ENCODE data around the gene PSMA6. TPM values are rescaled to one million over a fixed set of nuclear protein-coding genes. Genes with fewer than 3 reads are reported as not detected.
"Not testable (repeated sequence)": the region's sequence is repeated elsewhere in the genome, so short reads cannot be mapped to it uniquely, and the experiment has no call there.

The PSMA6 gene
- 501 and 522 TPM in 2 replicates for total RNA-seq

GRCh38 chr14:35292051-35292769 is at the start of gene PSMA6:
Gene PSMA6, plus strand, starts transcription at chr14:35292382. Its CDS starts 95 bp downstream, at chr14:35292477.
- H3K27me3 Mint-ChIP-seq: no peaks in the 10 kb centered on the region
- intact Hi-C loops (cut with micrococcal nuclease): loop anchor here (1.0 to 10.0 kb wide), 8 partner anchors 22 to 417 kb away; partner anchors contain the start of genes BAZ1A, FAM177A1, NFKBIA and PRORP
- DNase-seq: peak; percentile 100
- H3K4me3 Mint-ChIP-seq: peak within 1 kb of the TSS; percentile 100
- peaks cover 49% of the 10 kb centered on the region for H3K4me1 Mint-ChIP-seq
- H3K27ac Mint-ChIP-seq: peak within 1 kb of the TSS; percentile 98
- H3K36me3 Mint-ChIP-seq (ENCODE audit: low read depth): peaks cover 24% of the 10 kb centered on the region
- no peaks in the 10 kb centered on the region for H3K9me3 Mint-ChIP-seq

- peaks cover 13% of the 10 kb centered on the region for H3K4me1 Mint-ChIP-seq
- no peak for DNase-seq
- H3K4me3 Mint-ChIP-seq: no peak overlapping the region
- H3K27ac Mint-ChIP-seq: no peak overlapping the region
- H3K9me3 Mint-ChIP-seq: no peaks in the 10 kb centered on the region
- intact Hi-C loops (cut with micrococcal nuclease): no loop called here
- H3K27me3 Mint-ChIP-seq: no peaks in the 10 kb centered on the region
- peaks cover 12% of the 10 kb centered on the region for H3K36me3 Mint-ChIP-seq (ENCODE audit: low read depth)
These were observed 49.4 kb upstream of the PSMA6 start for GRCh38 chr14:35242599-35243311.

GRCh38 chr14:35243956-35244355 is 48.2 kb upstream of the PSMA6 start:
- peaks cover 18% of the 10 kb centered on the region for H3K4me1 Mint-ChIP-seq
- no peak overlapping the region for H3K4me3 Mint-ChIP-seq
- H3K9me3 Mint-ChIP-seq: no peaks in the 10 kb centered on the region
- H3K36me3 Mint-ChIP-seq (ENCODE audit: low read depth): peaks cover 12% of the 10 kb centered on the region
- no peaks in the 10 kb centered on the region for H3K27me3 Mint-ChIP-seq
- no peak overlapping the region for H3K27ac Mint-ChIP-seq
- intact Hi-C loops (cut with micrococcal nuclease): no loop called here
- no peak for DNase-seq

GRCh38 chr14:35244542-35244941 is 47.6 kb upstream of the PSMA6 start:
- Mint-ChIP-seq H3K36me3 (ENCODE audit: low read depth) (peaks cover 11% of the 10 kb centered on the region), H3K27ac (no peak overlapping the region), H3K27me3 (no peaks in the 10 kb centered on the region), H3K4me1 (peaks cover 18% of the 10 kb centered on the region), H3K9me3 (no peaks in the 10 kb centered on the region), H3K4me3 (no peak overlapping the region)
- DNase-seq: no peak
- intact Hi-C loops (cut with micrococcal nuclease): no loop called here

- DNase-seq: no peak
- Mint-ChIP-seq H3K27me3 (no peaks in the 10 kb centered on the region), H3K4me1 (peaks cover 18% of the 10 kb centered on the region), H3K9me3 (no peaks in the 10 kb centered on the region), H3K27ac (no peak overlapping the region), H3K4me3 (no peak overlapping the region), H3K36me3 (ENCODE audit: low read depth) (peaks cover 11% of the 10 kb centered on the region)
- intact Hi-C loops (cut with micrococcal nuclease): no loop called here
These were observed 47.1 kb upstream of the PSMA6 start for GRCh38 chr14:35245051-35245450.

GRCh38 chr14:35247777-35248475 is 44.3 kb upstream of the PSMA6 start:
- Mint-ChIP-seq H3K4me3 (no peak overlapping the region), H3K36me3 (ENCODE audit: low read depth) (peaks cover 18% of the 10 kb centered on the region), H3K27ac (no peak overlapping the region), H3K9me3 (no peaks in the 10 kb centered on the region), H3K27me3 (no peaks in the 10 kb centered on the region), H3K4me1 (peaks cover 24% of the 10 kb centered on the region)
- DNase-seq: no peak
- intact Hi-C loops (cut with micrococcal nuclease): no loop called here

- no peaks in the 10 kb centered on the region for H3K27me3 Mint-ChIP-seq
- peaks cover 20% of the 10 kb centered on the region for H3K36me3 Mint-ChIP-seq (ENCODE audit: low read depth)
- H3K4me3 Mint-ChIP-seq: no peak overlapping the region
- H3K9me3 Mint-ChIP-seq: no peaks in the 10 kb centered on the region
- DNase-seq: no peak
- H3K4me1 Mint-ChIP-seq: peaks cover 28% of the 10 kb centered on the region
- H3K27ac Mint-ChIP-seq: no peak overlapping the region
- intact Hi-C loops (cut with micrococcal nuclease): no loop called here
These were observed 43.8 kb upstream of the PSMA6 start for GRCh38 chr14:35248476-35248788.

GRCh38 chr14:35250319-35250718 is 41.9 kb upstream of the PSMA6 start:
- Mint-ChIP-seq H3K4me1 (peaks cover 40% of the 10 kb centered on the region), H3K27ac (no peak overlapping the region), H3K9me3 (no peaks in the 10 kb centered on the region), H3K36me3 (ENCODE audit: low read depth) (peaks cover 25% of the 10 kb centered on the region), H3K4me3 (no peak overlapping the region), H3K27me3 (no peaks in the 10 kb centered on the region)
- no peak for DNase-seq
- intact Hi-C loops (cut with micrococcal nuclease): loop anchor here (5.0 to 10.0 kb wide), 2 partner anchors 48 to 434 kb away; no protein-coding TSS in a partner anchor

GRCh38 chr14:35252451-35252868 is 39.7 kb upstream of the PSMA6 start:
- peaks cover 23% of the 10 kb centered on the region for H3K36me3 Mint-ChIP-seq (ENCODE audit: low read depth)
- peaks cover 43% of the 10 kb centered on the region for H3K4me1 Mint-ChIP-seq
- DNase-seq: no peak
- H3K9me3 Mint-ChIP-seq: no peaks in the 10 kb centered on the region
- intact Hi-C loops (cut with micrococcal nuclease): loop anchor here (1.0 to 10.0 kb wide), 4 partner anchors 35 to 432 kb away; no protein-coding TSS in a partner anchor
- peak overlapping the region; percentile 79 for H3K27ac Mint-ChIP-seq
- H3K4me3 Mint-ChIP-seq: peak overlapping the region; percentile 18
- H3K27me3 Mint-ChIP-seq: no peaks in the 10 kb centered on the region

- intact Hi-C loops (cut with micrococcal nuclease): loop anchor here (2.0 to 10.0 kb wide), 3 partner anchors 51 to 432 kb away; no protein-coding TSS in a partner anchor
- not testable (repeated sequence) for H3K27me3 Mint-ChIP-seq
- peaks cover 41% of the 10 kb centered on the region for H3K4me1 Mint-ChIP-seq
These were observed 39.1 kb upstream of the PSMA6 start for GRCh38 chr14:35253056-35253455.

GRCh38 chr14:35254034-35254622 is 38.1 kb upstream of the PSMA6 start:
- H3K27me3 Mint-ChIP-seq, H3K4me3 Mint-ChIP-seq, DNase-seq, H3K9me3 Mint-ChIP-seq: not testable (repeated sequence)
- Mint-ChIP-seq H3K36me3 (ENCODE audit: low read depth) (peaks cover 25% of the 10 kb centered on the region), H3K4me1 (peaks cover 38% of the 10 kb centered on the region), H3K27ac (peak overlapping the region; percentile 80)
- intact Hi-C loops (cut with micrococcal nuclease): loop anchor here (5.0 to 10.0 kb wide), 2 partner anchors 52 to 431 kb away; no protein-coding TSS in a partner anchor

More at GRCh38 chr14:35253056-35253455, 39.1 kb upstream of the PSMA6 start:
- H3K9me3 Mint-ChIP-seq, H3K4me3 Mint-ChIP-seq, DNase-seq: not testable (repeated sequence)
- Mint-ChIP-seq H3K27ac (peak overlapping the region; percentile 79), H3K36me3 (ENCODE audit: low read depth) (peaks cover 23% of the 10 kb centered on the region)

- H3K27ac Mint-ChIP-seq: peak overlapping the region; percentile 80
These were observed 37.4 kb upstream of the PSMA6 start for GRCh38 chr14:35254736-35255135.

GRCh38 chr14:35255711-35256110 is 36.5 kb upstream of the PSMA6 start:
- H3K4me3 Mint-ChIP-seq: no peak overlapping the region
- H3K36me3 Mint-ChIP-seq (ENCODE audit: low read depth): peaks cover 24% of the 10 kb centered on the region
- DNase-seq: no peak
- intact Hi-C loops (cut with micrococcal nuclease): loop anchor here (10.0 kb wide), 1 partner anchor 429 kb away; no protein-coding TSS in a partner anchor
- H3K4me1 Mint-ChIP-seq: peaks cover 34% of the 10 kb centered on the region
- H3K27ac Mint-ChIP-seq: no peak overlapping the region
- no peaks in the 10 kb centered on the region for H3K9me3 Mint-ChIP-seq
- no peaks in the 10 kb centered on the region for H3K27me3 Mint-ChIP-seq

More at GRCh38 chr14:35254736-35255135, 37.4 kb upstream of the PSMA6 start:
- intact Hi-C loops (cut with micrococcal nuclease): loop anchor here (5.0 to 10.0 kb wide), 2 partner anchors 52 to 430 kb away; no protein-coding TSS in a partner anchor
- H3K36me3 Mint-ChIP-seq (ENCODE audit: low read depth): peaks cover 25% of the 10 kb centered on the region
- no peaks in the 10 kb centered on the region for H3K27me3 Mint-ChIP-seq
- peak; percentile 66 for DNase-seq
- H3K4me3 Mint-ChIP-seq: peak overlapping the region; percentile 41
- no peaks in the 10 kb centered on the region for H3K9me3 Mint-ChIP-seq
- peaks cover 38% of the 10 kb centered on the region for H3K4me1 Mint-ChIP-seq

All from activated CD4-positive, alpha-beta T cell treated with anti-CD3 and anti-CD28 coated beads, Interleukin-2, amount 10 ng/mL, durations not matched to agents 24 days and 14 days (primary cell).